Trophoblast cell (in vitro differentiated cells and primary cell): ENCODE results near the gene PLPPR3.

Source experiments
- DNase-seq, 2 donors: peaks; one replicate each; pipeline ENCODE4 v3.0.0-alpha.2; 2016
- H2AFZ ChIP-seq: 2 replicates; pipeline ENCODE4 v1.6.1; 2013; ENCODE audit warnings: low read length, moderate library complexity, mild to moderate bottlenecking; ENCODE audit not compliant: insufficient read depth, poor library complexity
- H2AK5ac ChIP-seq: 2 replicates; pipeline ENCODE4 v1.6.1; 2013; ENCODE audit warnings: mild to moderate bottlenecking, low read length
- H2BK120ac ChIP-seq: 2 replicates; pipeline ENCODE4 v1.6.1; 2013; ENCODE audit warnings: low read length, mild to moderate bottlenecking, moderate library complexity; ENCODE audit not compliant: insufficient read depth, poor library complexity
- H2BK12ac ChIP-seq: 2 replicates; pipeline ENCODE4 v1.6.1; 2013; ENCODE audit warnings: mild to moderate bottlenecking, low read length, moderate library complexity
- H2BK5ac ChIP-seq: 2 replicates; pipeline ENCODE4 v1.6.1; 2013; ENCODE audit warnings: low read length, low read depth, moderate library complexity, mild to moderate bottlenecking; ENCODE audit not compliant: poor library complexity
- H3K14ac ChIP-seq: 2 replicates; pipeline ENCODE4 v1.6.1; 2013; ENCODE audit warnings: mild to moderate bottlenecking, low read length
- H3K18ac ChIP-seq: 2 replicates; pipeline ENCODE4 v1.6.1; 2013; ENCODE audit warnings: mild to moderate bottlenecking, low read length
- H3K23ac ChIP-seq: 2 replicates; pipeline ENCODE4 v1.6.1; 2013; ENCODE audit warnings: low read length
- H3K27ac ChIP-seq: 2 replicates; pipeline ENCODE4 v1.5.1; 2013; ENCODE audit warnings: low read depth, mild to moderate bottlenecking, inconsistent platforms, low read length, moderate library complexity
- H3K27me3 ChIP-seq: 2 replicates; pipeline ENCODE4 v1.6.1; 2013; ENCODE audit warnings: inconsistent platforms, mild to moderate bottlenecking, low read length, moderate library complexity; ENCODE audit not compliant: insufficient read depth
- H3K36me3 ChIP-seq, 2 experiments: 1 replicate in 1 of 2; 2 replicates in 1 of 2; pipeline ENCODE4 v1.6.1; 2013; ENCODE audit warnings: low read length in 2 of 2, mild to moderate bottlenecking in 2 of 2, moderate library complexity in 1 of 2; ENCODE audit not compliant: insufficient read depth in 2 of 2, control insufficient read depth in 1 of 2
- H3K4ac ChIP-seq: 2 replicates; pipeline ENCODE4 v1.6.1; 2013; ENCODE audit warnings: low read depth, mild to moderate bottlenecking, low read length, moderate library complexity
- H3K4me1 ChIP-seq, 2 experiments: 1 replicate in 1 of 2; 2 replicates in 1 of 2; pipeline ENCODE4 v1.6.1; 2013; ENCODE audit warnings: low read length in 2 of 2, mild to moderate bottlenecking in 2 of 2, moderate library complexity in 1 of 2; ENCODE audit not compliant: insufficient read depth in 2 of 2, control insufficient read depth in 1 of 2
- H3K4me2 ChIP-seq: 2 replicates; pipeline ENCODE4 v1.6.1; 2013; ENCODE audit warnings: inconsistent platforms, mild to moderate bottlenecking, low read length, moderate library complexity
- H3K4me3 ChIP-seq: 2 replicates; pipeline ENCODE4 v1.5.1; 2013; ENCODE audit warnings: mild to moderate bottlenecking, low read depth, low read length, inconsistent platforms
- H3K79me1 ChIP-seq: one replicate; pipeline ENCODE4 v1.6.1; 2013; ENCODE audit warnings: low read length
- H3K79me2 ChIP-seq: 2 replicates; pipeline ENCODE4 v1.6.1; 2013; ENCODE audit warnings: low read length, mild to moderate bottlenecking; ENCODE audit not compliant: control insufficient read depth, insufficient read depth, poor library complexity
- H3K9ac ChIP-seq: 2 replicates; pipeline ENCODE4 v1.6.1; 2013; ENCODE audit warnings: mild to moderate bottlenecking, low read length
- H3K9me3 ChIP-seq: 2 replicates; pipeline ENCODE4 v1.6.1; 2013; ENCODE audit warnings: low read depth, mild to moderate bottlenecking, control low read depth, inconsistent platforms, low read length; ENCODE audit not compliant: insufficient read depth
- H4K12ac ChIP-seq: 2 replicates; pipeline ENCODE4 v1.6.1; 2013; ENCODE audit warnings: low read depth, mild to moderate bottlenecking, low read length, moderate library complexity
- H4K8ac ChIP-seq: 2 replicates; pipeline ENCODE4 v1.6.1; 2013; ENCODE audit warnings: low read depth, mild to moderate bottlenecking, low read length, moderate library complexity
- H4K91ac ChIP-seq: one replicate; pipeline ENCODE4 v1.6.1; 2013; ENCODE audit warnings: low read depth, mild to moderate bottlenecking, low read length, moderate library complexity
- WGBS: extraction: QIAGEN DNeasy Blood & Tissue Kit; methylation state at CpG from one replicate; pipeline ENCODE4 v1.1.7; 2013; ENCODE audit warnings: missing lambda C conversion rate; ENCODE audit not compliant: insufficient read length, insufficient coverage; ENCODE audit errors: extremely low coverage; 5-methylcytosine and 5-hydroxymethylcytosine counted together

The PLPPR3 gene

DNA sequence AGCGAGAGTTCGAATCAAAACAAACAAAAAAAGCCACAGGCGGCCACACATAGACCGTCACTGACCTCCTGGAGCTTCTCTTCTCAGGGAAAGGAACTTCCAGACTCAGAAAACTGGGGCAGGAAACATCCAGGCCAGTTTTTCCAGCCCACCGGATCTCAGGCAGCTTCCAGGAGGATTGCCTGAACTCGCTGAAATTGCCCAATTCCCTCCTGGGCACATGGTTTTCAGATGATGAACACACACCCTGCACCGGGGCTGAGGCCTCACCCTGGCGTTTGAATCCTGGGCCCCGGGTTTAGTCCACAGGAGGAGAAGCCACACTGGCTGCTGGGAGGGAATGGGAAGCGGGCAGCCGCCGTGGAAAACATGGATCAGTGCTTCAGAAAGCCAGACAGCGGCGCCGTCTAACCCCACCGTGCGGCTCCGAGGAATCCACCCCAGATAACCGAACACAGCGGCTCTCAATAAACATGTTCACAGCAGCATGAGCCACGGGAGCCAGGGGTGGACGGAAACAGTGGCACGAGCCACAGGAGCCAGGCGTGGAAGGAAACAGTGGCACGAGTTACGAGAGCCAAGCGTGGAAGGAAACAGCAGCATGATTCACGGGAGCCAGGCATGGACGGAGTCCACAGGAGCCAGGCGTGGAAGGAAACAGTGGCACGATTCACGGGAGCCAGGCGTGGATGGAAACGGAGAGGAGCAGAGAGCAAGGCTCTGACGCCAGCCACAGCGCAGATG lies 42.7 kb downstream of the PLPPR3 start:
- no peak overlapping the region for H3K4me2 ChIP-seq
- no peak overlapping the region for H3K9ac ChIP-seq
- H3K27me3 ChIP-seq = no peaks in the 10 kb centered on the region
- peak overlapping the region; percentile 45 for H3K27ac ChIP-seq
- H2BK5ac ChIP-seq = peak overlapping the region; percentile 61
- H2AK5ac ChIP-seq = peak overlapping the region; percentile 81
- peak overlapping the region; percentile 63 for H4K12ac ChIP-seq
- peak overlapping the region; percentile 95 for H2BK12ac ChIP-seq
- peak overlapping the region; percentile 82 for H2BK120ac ChIP-seq
- peaks cover 26 to 28% of the 10 kb centered on the region in 2 experiments for H3K4me1 ChIP-seq
- H3K18ac ChIP-seq = peak overlapping the region; percentile 83
- no peaks in the 10 kb centered on the region for H3K36me3 ChIP-seq
- H2AFZ ChIP-seq = peak overlapping the region; percentile 88
- peak; percentile 96 to 98 for DNase-seq
- H3K4ac ChIP-seq = peak overlapping the region; percentile 11
- H4K91ac ChIP-seq = peak overlapping the region; percentile 92
- no peak overlapping the region for H3K23ac ChIP-seq
- no CpG with 5 or more reads among the region's 36 CpGs for WGBS
- H4K8ac ChIP-seq = peak overlapping the region; percentile 63
- peaks cover 10% of the 10 kb centered on the region for H3K79me2 ChIP-seq
- peak overlapping the region; percentile 82 for H3K14ac ChIP-seq
- no peak overlapping the region for H3K4me3 ChIP-seq
- no peaks in the 10 kb centered on the region for H3K9me3 ChIP-seq
- peaks cover 27% of the 10 kb centered on the region for H3K79me1 ChIP-seq

- Histone ChIP-seq H3K27me3 (no peaks in the 10 kb centered on the region), H2BK12ac (no peak overlapping the region), H4K12ac (no peak overlapping the region), H2BK120ac (no peak overlapping the region), H3K18ac (no peak overlapping the region), H3K4ac (no peak overlapping the region), H2AK5ac (no peak overlapping the region), H3K36me3 (no peaks in the 10 kb centered on the region), H3K9me3 (no peaks in the 10 kb centered on the region), H3K14ac (no peak overlapping the region), H3K79me1 (peaks cover 10% of the 10 kb centered on the region), H4K8ac (no peak overlapping the region), H3K4me3 (no peak overlapping the region), H2AFZ (no peak overlapping the region), H3K27ac (no peak overlapping the region), H2BK5ac (no peak overlapping the region), H3K23ac (no peak overlapping the region), H3K4me2 (no peak overlapping the region), H4K91ac (no peak overlapping the region), H3K79me2 (peaks cover 5% of the 10 kb centered on the region), H3K4me1 (peaks cover 11 to 14% of the 10 kb centered on the region in 2 experiments), H3K9ac (no peak overlapping the region)
- DNase-seq = peak in 1 of 2 donors; percentile 12
- no CpG with 5 or more reads among the region's 18 CpGs for WGBS
Observed at GRCh38 chr19:776549-776948, 45.2 kb downstream of the PLPPR3 start.

DNA sequence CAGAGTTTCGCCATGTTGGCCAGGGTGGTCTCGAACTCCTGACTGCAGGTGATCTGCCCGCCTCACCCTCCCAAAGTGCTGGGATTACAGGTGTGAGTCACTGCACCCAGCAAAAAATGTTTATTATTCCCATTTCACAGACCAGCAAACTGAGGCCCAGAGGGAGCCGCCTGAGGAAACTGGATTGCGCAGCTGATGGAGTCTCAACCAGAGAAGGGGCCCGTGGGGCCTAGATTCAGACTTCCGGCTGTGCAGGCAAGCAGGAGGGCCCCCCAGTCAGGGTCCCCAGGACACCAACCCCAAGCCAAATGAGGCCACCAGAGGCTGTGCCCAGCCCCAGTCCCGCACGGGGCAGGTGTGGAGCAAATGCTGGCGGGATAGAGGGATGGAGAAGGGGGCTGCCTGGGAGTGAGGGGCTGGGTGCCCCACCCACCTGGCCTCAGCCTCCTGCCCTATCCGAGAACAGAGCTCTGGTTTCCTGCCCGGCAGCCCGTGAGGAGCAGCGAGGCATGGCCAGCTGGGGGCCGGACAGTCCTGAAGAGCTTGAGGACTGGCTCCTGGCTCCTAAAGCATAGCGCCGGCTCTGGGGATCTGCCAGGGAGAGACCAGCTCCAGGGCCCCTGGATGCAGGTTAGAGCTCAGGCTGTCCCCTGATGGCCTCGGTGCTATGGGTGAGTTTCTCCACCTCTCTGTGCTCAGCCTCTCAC lies 48.9 kb downstream of the PLPPR3 start:
- Histone ChIP-seq H3K36me3 (no peaks in the 10 kb centered on the region), H3K79me2 (no peaks in the 10 kb centered on the region), H3K79me1 (peaks cover 7% of the 10 kb centered on the region), H2AFZ (no peak overlapping the region), H4K12ac (no peak overlapping the region), H2BK12ac (no peak overlapping the region), H3K9me3 (no peaks in the 10 kb centered on the region), H3K4me3 (no peak overlapping the region), H3K4me1 (peaks cover 6 to 10% of the 10 kb centered on the region in 2 experiments), H4K91ac (no peak overlapping the region), H2BK120ac (no peak overlapping the region), H2BK5ac (no peak overlapping the region), H3K4me2 (no peak overlapping the region), H4K8ac (no peak overlapping the region), H3K23ac (no peak overlapping the region), H2AK5ac (peak overlapping the region; percentile 0), H3K14ac (no peak overlapping the region), H3K27ac (no peak overlapping the region), H3K9ac (no peak overlapping the region), H3K18ac (no peak overlapping the region), H3K27me3 (no peaks in the 10 kb centered on the region), H3K4ac (no peak overlapping the region)
- WGBS = no CpG with 5 or more reads among the region's 18 CpGs
- DNase-seq = no peak

GRCh38 chr19:772063-772462 lies 49.7 kb downstream of the PLPPR3 start:
- Histone ChIP-seq H3K9ac (no peak overlapping the region), H3K79me1 (peaks cover 9% of the 10 kb centered on the region), H3K27ac (no peak overlapping the region), H3K9me3 (no peaks in the 10 kb centered on the region), H3K27me3 (no peaks in the 10 kb centered on the region), H2BK12ac (peak overlapping the region; percentile 67), H3K14ac (no peak overlapping the region), H3K4me2 (no peak overlapping the region), H3K18ac (no peak overlapping the region), H3K4me1 (peaks cover 5 to 11% of the 10 kb centered on the region in 2 experiments), H3K4me3 (no peak overlapping the region), H3K36me3 (no peaks in the 10 kb centered on the region), H3K23ac (no peak overlapping the region), H3K4ac (no peak overlapping the region), H3K79me2 (no peaks in the 10 kb centered on the region), H4K12ac (no peak overlapping the region), H2AFZ (no peak overlapping the region), H2AK5ac (peak overlapping the region; percentile 90), H2BK120ac (no peak overlapping the region), H2BK5ac (no peak overlapping the region), H4K91ac (no peak overlapping the region), H4K8ac (no peak overlapping the region)
- no CpG with 5 or more reads among the region's 5 CpGs for WGBS
- no peak for DNase-seq
